HEK293T (cell line): ENCODE data around the gene GRIN3A.

Experiments used
- CTCF ChIA-PET: fragments of 350-600 bp; formaldehyde crosslinking; extraction: SDS; loops from one replicate; lab custom pipeline; 2021; ENCODE audit warnings: antibody characterized with exemption, inconsistent platforms; lab: Yijun Ruan, JAX
- POLR2A ChIA-PET: fragments of 350-600 bp; formaldehyde crosslinking; extraction: SDS; loops from one replicate; lab custom pipeline; 2020; ENCODE audit warnings: antibody characterized with exemption, inconsistent platforms; lab: Yijun Ruan, JAX
- DNase-seq: peaks from one replicate; pipeline ENCODE4 v3.0.0; 2012; ENCODE audit warnings: mixed read lengths; ENCODE audit errors: extremely low spot score
- ARNT ChIP-seq: fragments of 450-650 bp; IDR thresholded peaks from 2 replicates; pipeline ENCODE4 v1.6.1; 2017; ENCODE audit warnings: mild to moderate bottlenecking
- BHLHE40 ChIP-seq: fragments of 450-650 bp; IDR thresholded peaks from 2 replicates; pipeline ENCODE4 v1.6.1; 2016; ENCODE audit warnings: mild to moderate bottlenecking, moderate library complexity, borderline replicate concordance
- CTBP1 ChIP-seq: fragments of 450-650 bp; IDR thresholded peaks from 2 replicates; pipeline ENCODE4 v1.6.1; 2016; ENCODE audit warnings: borderline replicate concordance
- ELF4 ChIP-seq: fragments of 450-650 bp; IDR thresholded peaks from 2 replicates; pipeline ENCODE4 v1.6.1; 2017; ENCODE audit warnings: antibody characterized with exemption
- FOXA1 ChIP-seq: fragments of 450-650 bp; IDR thresholded peaks from 2 replicates; pipeline ENCODE4 v1.6.1; 2016; ENCODE audit warnings: mild to moderate bottlenecking
- FOXK2 ChIP-seq: fragments of 450-650 bp; IDR thresholded peaks from 2 replicates; pipeline ENCODE4 v1.6.1; 2016; ENCODE audit warnings: mild to moderate bottlenecking
- FOXM1 ChIP-seq: fragments of 450-650 bp; IDR thresholded peaks from 2 replicates; pipeline ENCODE4 v1.6.1; 2017; ENCODE audit warnings: mild to moderate bottlenecking, borderline replicate concordance
- HDGF ChIP-seq: fragments of 450-650 bp; IDR thresholded peaks from 2 replicates; pipeline ENCODE4 v1.6.1; 2017; ENCODE audit warnings: antibody characterized with exemption, borderline replicate concordance
- L3MBTL2 ChIP-seq: fragments of 450-650 bp; conservative IDR thresholded peaks from 2 replicates; pipeline ENCODE4 v1.6.1; 2016; ENCODE audit warnings: mild to moderate bottlenecking
- LEF1 ChIP-seq: fragments of 450-650 bp; IDR thresholded peaks from 2 replicates; pipeline ENCODE4 v1.6.1; 2017; ENCODE audit warnings: mild to moderate bottlenecking, borderline replicate concordance
- NFRKB ChIP-seq: fragments of 450-650 bp; IDR thresholded peaks from 2 replicates; pipeline ENCODE4 v1.6.1; 2016; ENCODE audit warnings: mild to moderate bottlenecking, moderate library complexity
- SP1 ChIP-seq: fragments of 450-650 bp; IDR thresholded peaks from 2 replicates; pipeline ENCODE4 v1.6.1; 2017
- SUZ12 ChIP-seq: fragments of 450-650 bp; IDR thresholded peaks from 2 replicates; pipeline ENCODE4 v1.6.1; 2016; ENCODE audit warnings: mild to moderate bottlenecking
- TARDBP ChIP-seq: fragments of 450-650 bp; IDR thresholded peaks from 2 replicates; pipeline ENCODE4 v1.6.1; 2016
- ZNF384 ChIP-seq: fragments of 450-650 bp; IDR thresholded peaks from 2 replicates; pipeline ENCODE4 v1.6.1; 2016
- TF ChIP-seq, protein P1 (sequence below): fragments of 450-650 bp; IDR thresholded peaks from 2 replicates; pipeline ENCODE4 v1.6.1; 2016

Gene GRIN3A

DNA sequence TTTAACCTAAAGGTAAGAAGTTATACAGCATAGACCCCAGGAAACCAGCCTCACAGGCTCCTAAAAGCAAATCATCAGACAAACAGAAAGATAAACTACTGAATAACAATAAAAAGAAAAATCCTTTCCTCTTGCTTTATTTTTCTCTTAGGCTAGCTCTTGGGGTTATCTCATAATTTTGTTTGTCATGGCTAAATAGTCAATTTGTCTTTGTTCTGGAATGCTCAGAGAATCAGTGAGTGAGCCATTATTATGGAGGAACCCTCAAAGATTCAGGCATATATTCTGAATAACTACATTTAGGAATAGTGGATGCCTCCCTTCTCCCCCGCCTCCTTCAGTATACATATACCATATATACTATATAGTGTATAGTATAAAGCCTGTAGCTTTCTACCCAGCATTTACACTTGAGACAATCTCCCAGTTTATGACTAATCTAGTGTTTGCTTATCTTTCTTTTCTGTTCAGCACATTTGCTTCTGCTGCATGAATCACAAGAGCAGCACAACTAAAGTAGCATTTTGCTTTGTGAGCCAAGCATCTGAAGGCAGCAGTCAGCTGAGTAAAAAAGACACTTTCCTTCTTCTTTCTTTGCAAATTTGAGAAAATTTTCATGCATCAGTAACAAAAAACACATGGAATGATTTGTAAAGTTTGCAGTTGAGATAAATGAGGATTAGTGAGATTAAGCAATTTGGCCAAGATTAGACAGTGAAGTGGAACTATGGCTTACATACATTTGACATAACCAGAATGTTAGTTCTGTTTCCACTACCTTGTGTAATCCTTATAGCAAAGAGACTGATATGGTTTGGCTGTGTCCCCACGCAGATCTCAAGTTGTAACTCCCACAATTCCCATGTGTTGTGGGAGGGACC lies 98.4 kb downstream of the GRIN3A start:
- CTCF ChIA-PET: no interaction called here

DNA sequence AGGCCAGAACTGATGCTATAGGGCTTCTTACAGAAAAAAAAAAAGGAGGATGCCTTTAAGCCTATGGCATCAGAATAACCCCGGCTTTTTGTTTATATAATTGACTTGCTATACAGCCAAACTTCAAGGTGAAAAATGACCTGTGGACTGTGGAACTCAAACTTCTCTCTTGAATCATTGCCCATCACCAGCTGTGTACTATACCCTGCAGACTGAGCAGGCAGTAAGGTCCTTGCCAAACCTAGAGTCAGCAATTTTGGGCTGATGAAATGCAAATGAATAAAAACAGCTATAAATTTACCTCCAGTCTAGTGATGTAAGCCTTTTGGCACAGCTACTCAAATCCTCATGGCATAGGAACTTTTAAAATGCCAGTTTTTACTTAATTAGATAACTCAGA lies 99.1 kb downstream of the GRIN3A start:
- TF ChIP-seq ZNF384 (no peak), BHLHE40 (no peak)
- DNase-seq: no peak
- ChIA-PET CTCF (no interaction called here), POLR2A (no interaction called here)

More for the DNA sequence above, 98.4 kb downstream of the GRIN3A start:
- TF ChIP-seq BHLHE40: no peak
- no peak for TF ChIP-seq FOXM1
- no peak for TF ChIP-seq LEF1
- TF ChIP-seq L3MBTL2: no peak
- TF ChIP-seq ZNF384: no peak
- no peak for TF ChIP-seq TARDBP
- no peak for TF ChIP-seq SP1
- TF ChIP-seq FOXK2: no peak
- no peak for TF ChIP-seq NFRKB
- no peak for TF ChIP-seq HDGF
- TF ChIP-seq CTBP1: no peak
- no peak for TF ChIP-seq ARNT
- no peak for TF ChIP-seq ELF4
- no peak for TF ChIP-seq SUZ12
- TF ChIP-seq, protein P1, sequence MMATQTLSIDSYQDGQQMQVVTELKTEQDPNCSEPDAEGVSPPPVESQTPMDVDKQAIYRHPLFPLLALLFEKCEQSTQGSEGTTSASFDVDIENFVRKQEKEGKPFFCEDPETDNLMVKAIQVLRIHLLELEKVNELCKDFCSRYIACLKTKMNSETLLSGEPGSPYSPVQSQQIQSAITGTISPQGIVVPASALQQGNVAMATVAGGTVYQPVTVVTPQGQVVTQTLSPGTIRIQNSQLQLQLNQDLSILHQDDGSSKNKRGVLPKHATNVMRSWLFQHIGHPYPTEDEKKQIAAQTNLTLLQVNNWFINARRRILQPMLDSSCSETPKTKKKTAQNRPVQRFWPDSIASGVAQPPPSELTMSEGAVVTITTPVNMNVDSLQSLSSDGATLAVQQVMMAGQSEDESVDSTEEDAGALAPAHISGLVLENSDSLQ: no peak
- no peak for TF ChIP-seq FOXA1
- POLR2A ChIA-PET: no interaction called here
- no peak for DNase-seq

DNA sequence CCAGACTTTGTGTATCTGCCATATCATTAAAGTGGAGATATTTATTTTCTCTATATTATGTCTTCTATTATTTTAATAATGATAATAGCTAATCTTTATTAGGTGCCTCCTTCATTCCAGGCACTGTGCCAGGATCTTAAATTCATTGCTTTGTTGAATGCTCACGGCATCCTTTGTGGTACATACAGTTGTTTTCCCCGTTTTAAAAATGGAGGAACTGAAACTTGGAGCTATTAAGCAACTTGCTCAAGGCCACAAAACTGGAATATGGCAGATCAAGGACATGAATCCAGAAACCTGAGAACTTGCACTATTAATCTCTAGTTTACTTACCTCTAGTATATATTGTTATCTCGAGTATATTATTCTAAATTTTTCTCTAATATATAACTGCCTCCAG lies 102.2 kb downstream of the GRIN3A start:
- ChIA-PET POLR2A (no interaction called here), CTCF (no interaction called here)
- TF ChIP-seq ELF4 (no peak), BHLHE40 (no peak), ZNF384 (no peak)
- TF ChIP-seq, protein P1: no peak
- DNase-seq: no peak

DNA sequence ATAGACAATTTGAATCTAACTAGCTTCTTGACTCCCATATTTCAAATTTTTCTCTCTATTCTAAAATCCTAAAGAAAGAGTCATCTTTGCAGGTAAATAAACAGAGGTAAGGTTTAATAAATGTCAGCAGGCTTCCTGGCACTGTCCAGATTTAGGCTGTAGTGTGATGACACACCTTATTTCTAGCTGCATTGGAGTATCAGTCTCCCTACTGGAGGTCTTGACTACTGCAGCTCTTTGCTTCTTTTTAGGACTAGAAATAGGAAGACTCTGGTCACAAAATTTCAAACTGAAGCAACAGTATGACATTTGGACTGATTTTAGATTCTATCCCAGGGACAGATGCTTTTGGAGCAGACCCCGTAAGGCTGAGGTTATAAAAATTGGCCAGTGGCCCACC lies 103.0 kb downstream of the GRIN3A start:
- no peak for DNase-seq
- CTCF ChIA-PET: no interaction called here
- no peak for TF ChIP-seq BHLHE40
- no peak for TF ChIP-seq TARDBP
- no peak for TF ChIP-seq L3MBTL2
- TF ChIP-seq NFRKB: no peak
- no peak for TF ChIP-seq FOXK2

DNA sequence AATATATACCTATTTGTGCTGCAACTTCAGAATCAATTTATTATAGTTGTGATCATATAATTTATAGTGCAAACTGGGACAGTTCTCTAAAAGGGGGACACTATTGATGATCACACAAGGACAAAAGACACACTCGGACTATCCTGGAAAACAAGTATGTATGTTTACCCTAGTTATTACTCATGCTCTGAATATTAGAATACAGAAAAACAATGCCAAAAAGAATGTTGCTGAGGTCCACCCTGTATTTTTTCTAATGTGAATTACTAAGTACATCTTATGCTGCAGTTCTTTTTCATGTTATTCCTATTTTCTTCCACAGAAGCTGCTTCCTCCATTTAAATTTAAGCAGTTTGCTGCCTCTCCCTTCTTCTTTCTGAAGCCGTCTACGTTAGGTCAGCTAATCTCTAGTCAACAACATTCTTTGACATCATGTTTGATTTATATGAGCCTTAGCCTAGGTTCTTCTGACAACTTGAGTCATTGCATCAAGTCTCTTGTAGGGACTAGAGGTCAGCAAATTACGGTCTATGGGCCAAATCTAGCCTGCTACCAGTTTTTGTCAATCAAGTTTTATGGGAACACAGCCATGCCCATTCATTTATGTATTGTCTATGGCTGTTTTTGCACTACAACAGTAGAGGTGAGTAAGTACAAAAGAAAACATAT lies 103.6 kb downstream of the GRIN3A start:
- ChIA-PET CTCF (no interaction called here), POLR2A (no interaction called here)
- no peak for DNase-seq
- TF ChIP-seq SUZ12 (no peak), FOXA1 (no peak), HDGF (no peak), SP1 (no peak), BHLHE40 (no peak), CTBP1 (no peak), FOXK2 (no peak), FOXM1 (no peak), TARDBP (no peak), ELF4 (no peak), ARNT (no peak), LEF1 (no peak), ZNF384 (no peak), L3MBTL2 (no peak), NFRKB (no peak)
- TF ChIP-seq, protein P1: no peak

More for the DNA sequence above, 103.0 kb downstream of the GRIN3A start:
- POLR2A ChIA-PET: no interaction called here

DNA sequence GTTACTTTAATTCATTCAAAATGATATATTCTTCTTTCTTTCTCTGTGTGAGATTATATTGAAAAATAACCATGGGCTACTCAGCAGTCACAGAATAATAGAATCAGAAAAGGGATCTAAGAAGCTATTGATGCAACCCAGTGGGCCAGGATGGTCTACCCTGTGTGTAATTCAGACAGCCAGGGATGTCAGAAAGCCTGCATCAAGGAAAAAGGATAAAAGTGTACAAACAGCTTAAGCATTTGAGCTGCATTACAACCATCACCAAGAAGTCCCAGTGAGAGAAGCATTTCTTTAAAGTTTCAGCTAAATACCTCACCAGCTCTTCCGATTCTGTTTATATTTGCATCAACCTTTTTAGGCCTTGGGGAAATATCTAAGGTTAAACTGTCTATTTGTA lies 105.8 kb downstream of the GRIN3A start:
- TF ChIP-seq L3MBTL2 (no peak), SP1 (no peak), FOXM1 (no peak), CTBP1 (no peak), ELF4 (no peak), FOXK2 (no peak), NFRKB (no peak), LEF1 (no peak)
- POLR2A ChIA-PET: no interaction called here
- DNase-seq: no peak
- CTCF ChIA-PET: no interaction called here
